ENCODE results near the gene OAS3.
"Not testable (repeated sequence)": the region's sequence is repeated elsewhere in the genome, so short reads cannot be mapped to it uniquely, and the experiment has no call there.

Gene OAS3

GRCh38 chr12:112937741-112938719 lies at the start of gene OAS3:
TSS of gene OAS3 (plus strand) at chr12:112938474. CDS start at chr12:112938531, 57 bp downstream.
- DNase-seq (ENCODE audit: low read depth), result peak; percentile 32

- no peak for DNase-seq (ENCODE audit: low read depth)
These were observed 46.9 kb upstream of the OAS3 start for GRCh38 chr12:112891093-112892024.

- no peak for DNase-seq (ENCODE audit: low read depth)
These were observed 45.4 kb upstream of the OAS3 start for GRCh38 chr12:112892856-112893255.

- no peak for DNase-seq (ENCODE audit: low read depth)
These were observed 44.1 kb upstream of the OAS3 start for GRCh38 chr12:112894128-112894527.

GRCh38 chr12:112898380-112898779 lies 39.9 kb upstream of the OAS3 start:
- no peak for DNase-seq (ENCODE audit: low read depth)

- DNase-seq (ENCODE audit: low read depth), result no peak
These were observed 37.8 kb upstream of the OAS3 start for GRCh38 chr12:112900298-112901145.

- no peak for DNase-seq (ENCODE audit: low read depth)
These were observed 37.0 kb upstream of the OAS3 start for GRCh38 chr12:112901271-112901670.

GRCh38 chr12:112904571-112904970 lies 33.7 kb upstream of the OAS3 start:
- no peak for DNase-seq (ENCODE audit: low read depth)

- no peak for DNase-seq (ENCODE audit: low read depth)
These were observed 32.7 kb upstream of the OAS3 start for GRCh38 chr12:112905451-112906089.

- DNase-seq (ENCODE audit: low read depth), result no peak
These were observed 31.4 kb upstream of the OAS3 start, which contains the start of gene OAS1 for GRCh38 chr12:112906712-112907414. TSS of gene OAS1 (plus strand) at chr12:112906962. CDS start at chr12:112907040, 78 bp downstream.

GRCh38 chr12:112907415-112908157 lies 30.7 kb upstream of the OAS3 start:
- DNase-seq (ENCODE audit: low read depth), result no peak

- DNase-seq (ENCODE audit: low read depth), result no peak
These were observed 29.7 kb upstream of the OAS3 start for GRCh38 chr12:112908548-112908947.

- no peak for DNase-seq (ENCODE audit: low read depth)
These were observed 28.6 kb upstream of the OAS3 start for GRCh38 chr12:112909693-112910092.

GRCh38 chr12:112913038-112913688 lies 25.1 kb upstream of the OAS3 start:
- DNase-seq (ENCODE audit: low read depth), result no peak

- DNase-seq (ENCODE audit: low read depth), result not testable (repeated sequence)
These were observed 24.4 kb upstream of the OAS3 start for GRCh38 chr12:112913888-112914287.

- DNase-seq (ENCODE audit: low read depth), result no peak
These were observed 22.0 kb upstream of the OAS3 start for GRCh38 chr12:112916270-112916669.

GRCh38 chr12:112919121-112919520 lies 19.2 kb upstream of the OAS3 start:
- DNase-seq (ENCODE audit: low read depth), result no peak

GRCh38 chr12:112924986-112925385 lies 13.3 kb upstream of the OAS3 start:
- DNase-seq (ENCODE audit: low read depth), result no peak

GRCh38 chr12:112926416-112927033 lies 11.7 kb upstream of the OAS3 start:
- DNase-seq (ENCODE audit: low read depth), result not testable (repeated sequence)

Data from stimulated activated CD8-positive, alpha-beta memory T cell treated with anti-CD3 and anti-CD28 coated beads, Interleukin-7, amount 100 ng/mL, for 24 hours (primary cell).